A549 treated with CpdA at 1 μM for 4 hours (cell line): ENCODE data around the gene OPRD1. TPM values are rescaled to one million over a fixed set of nuclear protein-coding genes. Genes with fewer than 3 reads are reported as not detected.

Source experiments
- total RNA-seq: library from RNA; stranded (reverse); fragments of 200-300 nt; extraction: Qiagen RNA extraction; gene quantifications from 5 replicates; pipeline ENCODE4 v1.2.3, GENCODE V29; 2022; ENCODE audit warnings: low read depth

Gene OPRD1
- total RNA-seq: 0.02 to 0.06 TPM (median 0.04 TPM) in 4 of 5 replicates, not detected in the other

DNA sequence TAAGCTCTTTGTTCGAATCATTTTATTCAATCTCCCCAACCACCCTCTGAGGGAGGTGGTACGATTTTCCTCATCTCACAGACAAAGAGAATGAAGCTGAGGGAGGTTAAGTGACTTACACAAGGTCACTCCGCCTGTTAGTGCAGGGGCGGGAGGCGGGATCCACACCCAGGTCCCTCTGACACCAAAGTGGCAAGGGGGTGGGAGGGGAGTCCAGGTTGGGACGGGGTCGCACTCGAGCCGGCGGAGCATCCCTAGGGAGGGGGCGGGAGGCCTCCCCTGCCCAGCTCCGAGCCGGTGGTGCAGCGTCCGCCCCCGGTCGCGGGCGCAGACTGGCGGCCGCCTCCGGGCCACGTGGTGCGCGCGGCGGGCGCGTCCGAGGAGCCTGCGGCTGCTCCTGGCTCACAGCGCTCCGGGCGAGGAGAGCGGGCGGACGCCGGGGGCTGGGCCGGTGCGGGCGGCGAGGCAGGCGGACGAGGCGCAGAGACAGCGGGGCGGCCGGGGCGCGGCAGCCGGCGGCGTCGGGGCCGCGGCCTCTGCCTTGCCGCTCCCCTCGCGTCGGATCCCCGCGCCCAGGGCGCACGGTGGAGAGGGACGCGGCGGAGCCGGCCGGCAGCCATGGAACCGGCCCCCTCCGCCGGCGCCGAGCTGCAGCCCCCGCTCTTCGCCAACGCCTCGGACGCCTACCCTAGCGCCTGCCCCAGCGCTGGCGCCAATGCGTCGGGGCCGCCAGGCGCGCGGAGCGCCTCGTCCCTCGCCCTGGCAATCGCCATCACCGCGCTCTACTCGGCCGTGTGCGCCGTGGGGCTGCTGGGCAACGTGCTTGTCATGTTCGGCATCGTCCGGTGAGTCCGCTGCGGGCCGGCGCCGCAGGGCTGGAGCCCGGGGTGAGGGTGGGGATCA is at the start of gene OPRD1:
Gene OPRD1 (plus strand): TSS at position 405 of the 903 bp plus-strand sequence. CDS start 214 bp downstream, at position 619.

DNA sequence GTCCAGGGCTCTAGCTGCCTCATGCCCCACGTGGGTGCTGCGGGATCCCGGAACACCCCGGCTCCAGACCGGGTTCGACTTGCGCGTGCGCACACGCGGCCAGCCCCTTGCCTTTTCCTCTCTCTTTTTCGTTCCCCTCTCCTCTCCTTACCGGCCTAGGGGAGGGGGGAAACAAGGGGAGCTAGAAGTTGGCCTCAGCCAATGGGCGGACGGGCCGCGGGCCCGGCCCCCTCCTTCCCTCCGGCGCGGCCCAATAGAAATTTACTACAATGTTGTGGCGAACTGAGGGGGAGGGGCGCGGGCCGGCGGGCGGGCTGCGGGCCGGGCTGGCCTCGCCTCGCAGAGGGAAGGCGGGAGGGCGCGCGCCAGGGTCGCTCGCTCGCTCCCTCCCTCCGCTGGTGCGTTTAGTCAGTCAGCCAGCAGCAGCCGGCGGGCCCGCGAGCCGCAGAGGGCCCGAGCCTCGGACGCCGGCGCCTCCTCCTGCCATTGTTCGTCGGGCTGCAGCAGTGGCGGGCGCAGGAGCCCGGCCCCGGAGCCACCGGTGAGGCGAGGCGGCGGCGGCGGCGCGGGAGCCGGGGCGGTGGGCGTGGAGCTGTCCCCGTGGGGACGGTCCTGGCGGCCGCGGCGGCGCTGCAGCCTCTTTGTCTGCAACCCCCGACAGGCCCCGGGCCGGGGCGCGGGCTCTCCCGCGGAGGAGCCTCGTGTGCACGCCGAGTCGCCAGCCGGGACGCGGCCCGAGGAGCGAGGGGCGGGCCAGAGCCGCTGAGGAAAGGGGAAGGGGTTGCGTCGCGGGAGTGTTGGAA is 102.5 kb downstream of the OPRD1 start, which contains the start of gene EPB41:
Gene EPB41 (plus strand): TSS at position 342 of the 803 bp plus-strand sequence. CDS start 72,869 bp downstream, outside the sequence.

Other genes starting within 250 kb of the OPRD1 start
- gene RAB42, start 219.9 kb upstream of the OPRD1 start, total RNA-seq: 1.1 to 2.8 TPM (median 2.3 TPM) in 5 replicates
- 14.6 to 15.4 TPM (median 14.8 TPM) in 5 replicates for gene TAF12, start 169.1 kb upstream of the OPRD1 start, total RNA-seq
- not detected in 5 replicates for gene RNU11, start 163.6 kb upstream of the OPRD1 start, total RNA-seq
- gene GMEB1, start 143.4 kb upstream of the OPRD1 start, total RNA-seq: 6.4 to 7.1 TPM (median 6.6 TPM) in 5 replicates
- 51.2 to 59.1 TPM (median 53.4 TPM) in 5 replicates for gene YTHDF2, start 75.2 kb upstream of the OPRD1 start, total RNA-seq
- 4.5 to 6.4 TPM (median 5.4 TPM) in 5 replicates for gene EPB41, start 102.4 kb downstream of the OPRD1 start, total RNA-seq